Measurements from ENCODE around the gene INS.

GRCh38 chr11:2168286-2169004, 7.4 kb upstream of the INS start:
- TF ChIP-seq CTCF (IDR thresholded peaks at IDR 0.05), result no peak
- no peak for TF ChIP-seq EP300 (IDR thresholded peaks at IDR 0.05)

Measured in esophagus muscularis mucosa (tissue), 3 donors.